GM12891 (cell line): ENCODE data around the gene CCDC17. TPM values are rescaled to one million over a fixed set of nuclear protein-coding genes. Genes with fewer than 3 reads are reported as not detected.

Experiments
- DNase-seq: peaks from one replicate; pipeline ENCODE4 v3.0.0; 2011; ENCODE audit warnings: low spot score; ENCODE audit not compliant: insufficient read length
- FAIRE-seq: peaks from 2 replicates; lab custom pipeline; 2011; peaks lifted over from hg19 to GRCh38; lab: Jason Lieb, UNC
- PAX5 ChIP-seq: IDR thresholded peaks from 2 replicates; pipeline ENCODE4 v1.6.1; 2011; ENCODE audit warnings: low read length, moderate library complexity, mild to moderate bottlenecking; ENCODE audit not compliant: insufficient read depth, severe bottlenecking
- POLR2A ChIP-seq: IDR thresholded peaks from 2 replicates; pipeline ENCODE4 v1.6.1; 2011; ENCODE audit warnings: low read depth, low read length, control low read depth
- POLR2AphosphoS5 ChIP-seq: IDR thresholded peaks from 2 replicates; pipeline ENCODE4 v1.6.1; 2011; ENCODE audit warnings: low read depth, low read length, control low read depth
- POU2F2 ChIP-seq: IDR thresholded peaks from 2 replicates; pipeline ENCODE4 v1.6.1; 2011; ENCODE audit warnings: low read depth, mild to moderate bottlenecking, control low read depth, low read length, moderate library complexity
- SPI1 ChIP-seq: IDR thresholded peaks from 2 replicates; pipeline ENCODE4 v1.6.1; 2011; ENCODE audit warnings: low read depth, low read length, control low read depth
- TAF1 ChIP-seq: IDR thresholded peaks from 2 replicates; pipeline ENCODE4 v1.6.1; 2011; ENCODE audit warnings: low read depth, low read length, control low read depth
- polyA plus RNA-seq: library from polyadenylated mRNA; unstranded; fragments of >200 nt; gene quantifications from one replicate; pipeline ENCODE4 v1.2.1, GENCODE V29; 2012; ENCODE audit warnings: low read depth, missing spikeins, inconsistent platforms; ENCODE audit not compliant: missing spikeins

The CCDC17 gene
- polyA plus RNA-seq, result 0.77 TPM

DNA sequence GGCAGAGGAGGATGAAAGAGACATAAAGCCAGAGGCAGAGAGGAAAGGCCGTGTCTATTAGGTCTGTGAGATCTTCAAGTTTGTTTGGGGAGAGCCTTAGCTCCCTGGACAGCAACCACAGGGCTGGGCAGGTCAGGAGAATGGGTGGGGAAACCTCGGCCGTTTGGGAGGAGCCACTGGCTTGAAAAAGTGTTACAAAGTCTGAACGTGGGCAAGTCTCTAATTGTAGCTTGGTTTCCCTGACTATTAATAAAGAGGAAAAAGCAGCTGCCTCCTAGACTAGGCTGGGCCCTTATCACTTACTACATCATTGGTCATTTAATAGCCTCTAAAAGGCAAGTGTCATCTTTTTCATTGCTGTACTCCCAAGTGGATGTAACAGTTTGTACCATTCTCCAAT, at the start of gene CCDC17:
Gene CCDC17, minus strand, starts transcription at position 83 of the 400 bp plus-strand sequence. CDS start 145 bp downstream, outside the sequence.
- no peak for TF ChIP-seq PAX5
- no peak for TF ChIP-seq SPI1
- TF ChIP-seq POU2F2, result no peak
- no peak for TF ChIP-seq POLR2AphosphoS5
- no peak for TF ChIP-seq TAF1
- TF ChIP-seq POLR2A, result no peak
- FAIRE-seq, result no peak

DNA sequence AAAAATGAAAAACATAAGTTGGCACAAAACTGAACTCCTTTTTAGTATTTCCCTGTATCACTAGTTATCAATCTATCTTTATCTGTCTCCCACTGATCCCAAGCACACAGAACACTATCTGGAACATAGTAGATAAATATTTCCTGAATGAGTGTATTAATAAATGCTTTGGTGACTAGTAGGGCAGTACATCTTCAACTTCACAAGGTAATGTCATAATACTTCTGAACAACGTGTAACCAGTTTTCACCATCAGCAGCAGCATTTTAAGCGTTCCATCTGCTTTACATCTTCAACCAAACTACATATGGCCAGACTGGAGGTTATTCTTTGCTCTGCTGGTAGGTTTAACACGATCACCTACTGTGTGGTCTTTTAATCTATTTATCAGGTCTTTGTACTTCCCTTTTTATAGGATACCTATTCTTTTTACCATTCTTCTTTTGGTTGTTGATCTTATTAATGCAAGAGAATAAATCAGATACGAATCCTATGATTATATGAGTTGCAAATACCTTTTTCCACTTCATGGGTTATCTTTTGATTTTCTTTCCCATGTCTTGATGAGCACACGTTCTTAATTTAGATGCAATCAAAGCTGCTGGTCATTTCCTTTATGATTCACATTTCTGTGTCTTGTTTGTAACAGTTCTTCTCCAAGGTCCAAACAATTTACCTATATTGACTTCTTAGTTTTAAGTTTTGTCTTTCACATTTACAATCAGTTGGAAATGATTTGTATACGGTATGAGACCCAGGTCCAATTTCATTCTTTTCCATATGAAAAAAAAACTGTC, 46.2 kb upstream of the CCDC17 start:
- no peak for TF ChIP-seq TAF1
- TF ChIP-seq POLR2AphosphoS5, result no peak
- DNase-seq (no peak), FAIRE-seq (peak; percentile 16)

More for the DNA sequence above, at the start of gene CCDC17:
- DNase-seq, result no peak

DNA sequence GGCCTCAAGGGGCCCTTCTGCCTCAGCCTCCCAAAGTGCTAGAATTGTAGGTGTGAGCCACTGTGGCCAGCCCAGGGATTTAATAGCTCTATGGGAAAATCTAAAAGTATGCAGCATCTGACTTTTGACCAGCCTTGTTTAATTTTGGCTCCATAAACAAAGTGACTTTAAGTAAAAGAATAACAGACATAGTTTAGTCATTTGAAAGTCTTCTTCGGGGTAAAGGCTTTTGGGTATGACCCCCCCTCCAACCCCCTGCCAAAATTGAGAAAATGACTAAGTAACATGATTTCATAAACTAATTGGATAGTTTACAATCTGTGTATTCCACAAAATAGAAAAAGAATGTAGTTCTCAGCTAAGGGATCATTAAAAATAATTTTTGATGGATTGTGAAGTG, 45.5 kb upstream of the CCDC17 start:
- TF ChIP-seq TAF1, result no peak
- no peak for TF ChIP-seq POLR2A
- TF ChIP-seq POU2F2, result no peak
- TF ChIP-seq POLR2AphosphoS5, result no peak
- TF ChIP-seq SPI1, result no peak
- TF ChIP-seq PAX5, result no peak
- no peak for DNase-seq
- FAIRE-seq, result no peak

DNA sequence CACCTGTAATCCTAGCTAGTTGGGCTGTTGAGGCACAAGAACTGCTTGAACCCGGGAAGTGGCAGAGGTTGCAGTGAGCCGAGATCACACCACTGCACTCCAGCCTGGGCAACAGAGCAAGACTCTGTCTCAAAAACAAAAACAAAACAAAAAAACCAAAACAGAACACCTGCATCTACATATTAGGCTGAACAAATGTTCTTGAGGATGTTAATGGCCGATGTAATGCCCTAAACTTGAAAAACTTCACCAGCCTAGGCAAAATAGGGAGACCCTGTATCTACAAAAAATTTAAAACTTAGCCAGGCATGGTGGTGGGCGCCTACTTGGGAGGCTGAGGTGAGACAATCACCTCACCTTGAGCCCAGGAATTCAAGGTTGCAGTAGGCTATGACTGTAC, 44.7 kb upstream of the CCDC17 start:
- DNase-seq, result no peak
- FAIRE-seq, result no peak
- TF ChIP-seq PAX5 (no peak), POLR2A (no peak), POLR2AphosphoS5 (no peak), POU2F2 (no peak)

DNA sequence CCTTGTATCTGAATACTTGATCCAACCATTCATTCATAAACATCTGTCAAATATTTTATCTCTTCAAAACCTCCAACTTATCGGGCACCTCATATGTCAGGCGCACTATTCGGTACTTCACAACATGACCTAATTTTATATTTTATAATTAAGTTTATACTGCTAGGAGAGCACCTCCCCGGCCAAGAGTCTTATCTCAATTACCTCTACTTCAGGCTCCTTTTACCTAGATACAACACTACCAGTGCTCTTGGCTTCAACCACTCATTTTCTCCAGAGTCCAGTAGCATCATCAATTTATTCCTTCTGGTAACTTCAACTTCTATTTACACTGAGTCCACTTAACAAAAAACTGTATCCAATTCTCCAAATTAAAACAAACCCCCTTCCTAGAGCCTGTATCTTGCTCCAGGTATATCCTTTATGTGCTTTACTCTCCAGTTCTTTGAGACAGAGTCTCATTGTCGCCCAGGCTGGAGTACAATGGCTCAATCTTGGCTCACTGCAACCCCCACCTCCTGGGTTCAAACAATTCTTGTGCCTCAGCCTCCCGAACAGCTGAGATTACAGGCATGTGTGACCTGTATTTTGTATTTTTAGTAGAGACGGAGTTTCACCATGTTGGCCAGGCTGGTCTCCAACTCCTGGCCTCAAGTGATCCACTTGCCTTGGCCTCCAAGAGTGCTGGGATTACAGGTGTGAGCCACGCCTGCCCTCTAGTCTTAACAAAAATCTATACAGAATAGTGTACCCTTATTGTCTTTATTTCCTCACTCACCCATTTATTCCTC, 43.7 kb upstream of the CCDC17 start:
- DNase-seq (no peak), FAIRE-seq (no peak)
- TF ChIP-seq POLR2AphosphoS5, result no peak
- TF ChIP-seq POU2F2, result no peak
- no peak for TF ChIP-seq TAF1
- TF ChIP-seq SPI1, result no peak
- TF ChIP-seq POLR2A, result no peak
- TF ChIP-seq PAX5, result no peak

DNA sequence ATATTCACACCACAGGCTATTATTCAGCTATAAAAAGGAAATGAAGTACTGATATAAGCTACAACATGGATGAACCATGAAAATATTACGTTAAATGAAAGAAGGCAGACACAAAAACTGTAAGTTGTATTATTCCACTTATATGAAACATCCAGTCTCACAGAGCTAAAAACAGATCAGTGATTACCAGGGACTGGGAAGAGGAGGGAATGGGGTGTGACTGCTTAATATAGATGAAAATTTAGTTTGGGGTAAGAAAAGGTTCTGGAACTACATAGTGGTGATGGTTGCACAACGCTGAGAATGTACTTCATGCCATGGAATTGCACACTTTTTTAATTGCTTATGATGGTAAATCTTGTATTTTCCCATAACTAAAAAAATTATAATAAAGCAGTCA, 43.0 kb upstream of the CCDC17 start:
- TF ChIP-seq POLR2AphosphoS5, result no peak
- TF ChIP-seq TAF1, result no peak
- no peak for TF ChIP-seq POLR2A
- no peak for TF ChIP-seq PAX5
- FAIRE-seq, result no peak
- no peak for DNase-seq

DNA sequence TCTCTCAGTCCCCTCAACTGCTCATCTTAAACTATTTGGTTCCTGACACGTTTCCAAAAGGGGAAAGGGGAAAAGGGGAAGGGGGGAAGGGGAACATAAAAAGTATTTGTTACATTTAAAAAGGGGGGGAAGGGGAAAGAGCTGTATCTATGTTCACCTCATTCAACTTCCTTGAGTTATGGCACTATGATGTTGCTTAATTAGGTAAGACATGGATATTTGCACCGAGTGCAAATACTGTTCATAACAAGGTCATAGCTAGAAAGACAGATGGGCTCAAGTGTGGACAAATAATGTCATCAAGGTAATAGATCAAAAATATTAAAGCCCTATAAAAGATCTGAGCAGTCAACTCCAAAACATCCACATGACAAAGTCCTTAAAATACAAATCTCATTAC, 36.5 kb upstream of the CCDC17 start:
- FAIRE-seq, result no peak
- no peak for TF ChIP-seq SPI1
- no peak for TF ChIP-seq POU2F2
- no peak for TF ChIP-seq POLR2A
- no peak for TF ChIP-seq POLR2AphosphoS5
- no peak for TF ChIP-seq TAF1
- no peak for TF ChIP-seq PAX5
- no peak for DNase-seq

DNA sequence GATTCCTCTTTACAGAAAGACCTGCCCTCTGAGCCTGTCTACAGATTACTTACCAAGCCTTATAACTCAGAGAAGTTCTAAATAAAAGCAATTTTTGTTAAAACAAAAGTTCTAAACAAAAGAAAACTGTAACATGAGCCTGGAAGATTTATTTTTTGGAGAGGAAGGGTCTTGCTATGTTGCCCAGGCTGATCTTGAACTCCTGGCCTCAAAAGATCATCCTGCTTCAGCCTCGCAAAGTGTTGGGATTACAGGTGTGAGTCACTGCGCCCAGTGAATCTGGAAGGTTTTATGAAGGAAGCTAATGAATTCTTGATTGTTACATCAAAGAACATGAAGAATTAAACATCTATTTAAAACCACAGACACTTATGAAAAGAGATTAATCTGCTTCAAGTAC, 35.4 kb upstream of the CCDC17 start:
- TF ChIP-seq SPI1 (no peak), TAF1 (no peak), PAX5 (no peak), POU2F2 (no peak), POLR2AphosphoS5 (no peak), POLR2A (no peak)
- FAIRE-seq, result no peak

DNA sequence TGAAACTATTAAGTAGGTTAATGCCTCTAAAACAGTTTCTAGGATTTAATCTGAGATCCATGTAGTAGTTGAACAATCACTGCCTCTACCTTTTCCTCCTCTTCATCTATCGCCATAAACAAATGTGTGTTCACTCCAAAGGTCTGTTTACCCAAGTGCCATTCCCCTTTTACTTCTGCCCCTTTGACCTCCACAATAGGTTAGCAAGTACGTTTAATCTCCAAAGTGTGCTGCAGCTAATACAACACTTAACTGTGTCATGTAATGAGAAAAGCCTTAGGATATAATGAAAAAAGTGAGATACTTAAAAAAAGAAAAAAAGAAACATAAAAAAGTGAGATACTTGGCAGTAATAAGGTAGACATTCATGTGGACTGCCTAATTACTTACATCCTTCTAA, 34.3 kb upstream of the CCDC17 start:
- FAIRE-seq, result no peak
- TF ChIP-seq POLR2A (no peak), POU2F2 (no peak), PAX5 (no peak), SPI1 (no peak), TAF1 (no peak), POLR2AphosphoS5 (no peak)
- no peak for DNase-seq

More for the DNA sequence above, 35.4 kb upstream of the CCDC17 start:
- DNase-seq, result no peak

DNA sequence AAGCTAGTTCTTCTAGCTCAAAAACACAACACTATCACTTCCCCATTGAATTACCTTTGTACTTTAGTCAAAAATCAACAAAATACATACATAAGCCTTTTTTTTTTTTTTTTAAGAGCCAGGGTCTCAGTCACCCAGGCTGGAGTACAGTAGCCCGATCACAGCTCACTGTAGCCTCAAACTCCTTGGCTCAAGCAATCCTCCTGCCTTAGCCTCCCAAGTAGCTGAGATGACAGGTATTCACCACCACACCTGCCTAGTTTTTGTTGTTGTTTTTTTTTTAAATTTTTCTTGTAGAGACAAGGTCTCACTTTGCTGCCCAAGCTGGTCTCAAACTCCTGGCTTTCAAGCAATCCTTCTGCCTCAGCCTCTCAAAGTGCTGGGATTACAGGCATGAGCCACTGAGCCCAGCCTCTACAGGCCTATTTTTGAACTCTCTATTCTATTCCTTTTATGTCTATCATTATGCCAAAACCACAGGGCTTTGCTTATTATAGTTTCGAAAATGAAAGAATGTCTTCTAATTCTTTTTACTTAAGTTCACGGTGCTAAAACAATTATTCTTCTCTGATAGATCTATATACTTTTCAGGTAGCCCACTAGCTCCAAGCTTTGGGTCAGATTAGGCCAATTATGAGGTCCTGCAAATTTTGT, 32.8 kb upstream of the CCDC17 start:
- FAIRE-seq (no peak), DNase-seq (no peak)

More for the DNA sequence above, 32.8 kb upstream of the CCDC17 start:
- TF ChIP-seq POU2F2 (no peak), PAX5 (no peak), POLR2A (no peak), POLR2AphosphoS5 (no peak), TAF1 (no peak), SPI1 (no peak)
